Measurements from ENCODE around the gene CRLF3. TPM values are rescaled to one million over a fixed set of nuclear protein-coding genes. Genes with fewer than 3 reads are reported as not detected.

The CRLF3 gene
- total and polyA plus RNA-seq, 2 of the 4 experiments (the other 2 are of a cell fraction), result 6.1 to 15.2 TPM

- Histone ChIP-seq H3K9me1 (ENCODE audit: insufficient read depth, low read length) (no peaks in the 10 kb centered on the region), H3K9me3 (ENCODE audit: control insufficient read depth, insufficient read depth, low read length) (no peaks in the 10 kb centered on the region), H3K36me3 (ENCODE audit: control insufficient read depth, insufficient read depth, low read length) (no peaks in the 10 kb centered on the region), H3K4ac (ENCODE audit: low read depth, low read length) (peak within 1 kb of the TSS; percentile 39), H4K5ac (ENCODE audit: low read depth, low read length) (peak within 1 kb of the TSS; percentile 70; the same call in 1 of the 2 replicates), H3K27me3 (ENCODE audit: control insufficient read depth, insufficient read depth, low read length) (no peaks in the 10 kb centered on the region), H4K91ac (ENCODE audit: insufficient read depth, low read depth, low read length) (peak within 1 kb of the TSS; percentile 40; the same call in 1 of the 2 replicates), H3K4me3 (ENCODE audit: insufficient read depth, low read depth, low read length) (peak within 1 kb of the TSS; percentile 86), H3K79me1 (ENCODE audit: low read depth in 1 of 2, low read length in 2 of 2) (peaks cover 4 to 28% of the 10 kb centered on the region in 2 experiments; a peak in 3 of 4 replicates), H2AK5ac (ENCODE audit: low read depth, low read length) (no peak within 1 kb of the TSS; the same call in 1 of the 2 replicates), H3K9ac (ENCODE audit: low read depth, low read length) (peak within 1 kb of the TSS; percentile 78), H3K23ac (ENCODE audit: low read depth, low read length) (peak within 1 kb of the TSS; percentile 92), H2AK9ac (replicated peaks; ENCODE audit: low read depth, low read length, poor library complexity) (peak within 1 kb of the TSS; percentile 56), H3K14ac (replicated peaks; ENCODE audit: low read depth, low read length) (peak within 1 kb of the TSS; percentile 89), H2BK5ac (ENCODE audit: low read depth, low read length, poor library complexity, severe bottlenecking) (peak within 1 kb of the TSS; percentile 36), H4K20me1 (ENCODE audit: insufficient read depth, low read length) (no peaks in the 10 kb centered on the region), H2BK15ac (ENCODE audit: low read depth, low read length) (no peak within 1 kb of the TSS; the same call in 2 of the 3 replicates), H3K18ac (ENCODE audit: low read depth, low read length) (no peak within 1 kb of the TSS), H3K27ac (ENCODE audit: insufficient read depth, low read length) (peak within 1 kb of the TSS; percentile 64; the same call in 1 of the 2 replicates), H2BK20ac (ENCODE audit: low read depth, low read length) (no peak within 1 kb of the TSS; the same call in 1 of the 2 replicates), H2BK120ac (ENCODE audit: low read depth, low read length) (peak within 1 kb of the TSS; percentile 44; the same call in 1 of the 2 replicates), H3K4me2 (ENCODE audit: low read depth, low read length) (peak within 1 kb of the TSS; percentile 94), H2AFZ (replicated peaks; ENCODE audit: low read length, poor library complexity) (peak within 1 kb of the TSS; percentile 98), H3K4me1 (ENCODE audit: control insufficient read depth, insufficient read depth, low read length) (no peaks in the 10 kb centered on the region), H3K56ac (ENCODE audit: extremely low read depth, insufficient read depth, low read length) (peak within 1 kb of the TSS; percentile 72), H4K8ac (ENCODE audit: low read depth in 2 of 2, low read length in 2 of 2) (peak within 1 kb of the TSS; percentile 94 to 95)
- 0% methylated on average over 34 of the region's 59 CpGs; no CpG with 5 or more reads in 1 of the 2 experiments for WGBS, 2 experiments (ENCODE audit: extremely low coverage in 2 of 2, insufficient read length in 1 of 2)
- peak; percentile 91 for DNase-seq
- BruUV-seq (replicated peaks), result no TSS peak
- in situ Hi-C loops (cut with MboI; ENCODE audit: low sequenced_read_pairs), result no loop called here
- ChIA-PET CTCF (interaction anchor here (0.6 kb wide), 1 partner anchor 30 kb away, joined by 3 read pairs; no protein-coding TSS in a partner anchor), POLR2A (ENCODE audit: unreplicated experiment) (no interaction called here)
- ATAC-seq (ENCODE audit: low read depth), result peak; percentile 99
- dilution Hi-C loops (cut with HindIII; ENCODE audit: low sequenced_read_pairs, unreplicated experiment), result no loop called here
- TF ChIP-seq MXI1 (IDR thresholded peaks at IDR 0.05; ENCODE audit: borderline replicate concordance, low read depth, low read length) (peak; percentile 63; the same call in 1 of the 2 replicates), SMC3 (IDR thresholded peaks at IDR 0.05; ENCODE audit: low read depth, low read length) (no peak), POLR2A (IDR thresholded peaks at IDR 0.05; ENCODE audit: low read depth, low read length) (no peak), MAZ (IDR thresholded peaks at IDR 0.05; ENCODE audit: borderline replicate concordance, low read depth, low read length) (peak; percentile 62; the same call in 1 of the 2 replicates), CEBPB (IDR thresholded peaks at IDR 0.05; ENCODE audit: low read depth, low read length) (peak; percentile 22; the same call in 1 of the 2 replicates)
- intact Hi-C loops (cut with micrococcal nuclease), result no loop called here
Observed at GRCh38 chr17:30831663-30832437, 7.4 kb upstream of the CRLF3 start, which contains the start of gene ATAD5. ATAD5 (plus strand) TSS chr17:30831966; CDS start chr17:30832348, 382 bp downstream.

Data from IMR-90 (cell line).